Measurements from ENCODE around the gene LMNB1.

- TF ChIP-seq POLR2A (IDR thresholded peaks at IDR 0.05) = no peak
- TF ChIP-seq, protein P1, sequence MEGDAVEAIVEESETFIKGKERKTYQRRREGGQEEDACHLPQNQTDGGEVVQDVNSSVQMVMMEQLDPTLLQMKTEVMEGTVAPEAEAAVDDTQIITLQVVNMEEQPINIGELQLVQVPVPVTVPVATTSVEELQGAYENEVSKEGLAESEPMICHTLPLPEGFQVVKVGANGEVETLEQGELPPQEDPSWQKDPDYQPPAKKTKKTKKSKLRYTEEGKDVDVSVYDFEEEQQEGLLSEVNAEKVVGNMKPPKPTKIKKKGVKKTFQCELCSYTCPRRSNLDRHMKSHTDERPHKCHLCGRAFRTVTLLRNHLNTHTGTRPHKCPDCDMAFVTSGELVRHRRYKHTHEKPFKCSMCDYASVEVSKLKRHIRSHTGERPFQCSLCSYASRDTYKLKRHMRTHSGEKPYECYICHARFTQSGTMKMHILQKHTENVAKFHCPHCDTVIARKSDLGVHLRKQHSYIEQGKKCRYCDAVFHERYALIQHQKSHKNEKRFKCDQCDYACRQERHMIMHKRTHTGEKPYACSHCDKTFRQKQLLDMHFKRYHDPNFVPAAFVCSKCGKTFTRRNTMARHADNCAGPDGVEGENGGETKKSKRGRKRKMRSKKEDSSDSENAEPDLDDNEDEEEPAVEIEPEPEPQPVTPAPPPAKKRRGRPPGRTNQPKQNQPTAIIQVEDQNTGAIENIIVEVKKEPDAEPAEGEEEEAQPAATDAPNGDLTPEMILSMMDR (IDR thresholded peaks at IDR 0.05) = peak; percentile 34 to 76 (median 51)
These were observed 3.4 kb downstream of the LMNB1 start for GRCh38 chr5:126780165-126780827.

All from upper lobe of left lung (tissue), 4 donors.